ENCODE data around the gene NPTXR.

- TF ChIP-seq TAF1 (IDR thresholded peaks at IDR 0.05; ENCODE audit: borderline replicate concordance, insufficient read depth, low read length) (no peak), REST (IDR thresholded peaks at IDR 0.05; ENCODE audit: insufficient read depth in 1 of 2, low read depth in 2 of 2, low read length in 2 of 2) (no peak), POLR2AphosphoS5 (IDR thresholded peaks at IDR 0.05; ENCODE audit: low read depth, low read length) (no peak), SIN3A (IDR thresholded peaks at IDR 0.05; ENCODE audit: borderline replicate concordance, insufficient read depth, low read length) (no peak), FOXP2 (optimal IDR thresholded peaks at IDR 0.05; ENCODE audit: borderline replicate concordance, extremely low read depth, extremely low read length, insufficient read depth) (no peak)
These were observed 24.4 kb downstream of the NPTXR start for GRCh38 chr22:38819387-38819940.

All from PFSK-1 (cell line).